K562 (cell line): ENCODE data around the gene PDE2A. TPM values are rescaled to one million over a fixed set of nuclear protein-coding genes. Genes with fewer than 3 reads are reported as not detected.

ENCODE experiments used
- ATAC-seq: fragments of 200-7000 bp; cut with Tn5 transposase; 3 replicates; pipeline ENCODE4 v1.9.1; 2020; ENCODE audit warnings: moderate library complexity
- BruUV-seq: library from RNA; stranded (reverse); fragments of 400-500 nt; replicated peaks from 2 replicates; lab custom pipeline; 2021; lab: Mats Ljungman, UMichigan
- CTCF ChIA-PET: fragments of 300-600 bp; formaldehyde crosslinking; extraction: SDS; loops from one replicate; lab custom pipeline; 2021; ENCODE audit warnings: low intra/inter-chr PET ratio; lab: Yijun Ruan, JAX
- POLR2A ChIA-PET: fragments of 300-600, 350-650 bp; sonication (Branson Sonifier 250); formaldehyde crosslinking; extraction: SDS; loops from one replicate; lab custom pipeline; 2021; ENCODE audit warnings: antibody characterized with exemption, inconsistent platforms; lab: Yijun Ruan, JAX
- DNase-seq, 4 experiments: peaks; one replicate each; pipeline versions ENCODE4 v3.0.0 to v3.0.0-alpha.2; 2011 to 2018; ENCODE audit warnings: low spot score in 3 of 4, mixed read lengths in 3 of 4; ENCODE audit errors: extremely low read depth in 1 of 4
- FAIRE-seq: peaks from 2 replicates; lab custom pipeline; 2011; peaks lifted over from hg19 to GRCh38; lab: Jason Lieb, UNC
- H2AFZ ChIP-seq: 2 replicates; pipeline ENCODE4 v1.6.0; 2011; ENCODE audit warnings: low read depth, low read length, control low read depth, inconsistent platforms
- H3K27ac ChIP-seq: fragments of 200-600 bp; 3 replicates; pipeline ENCODE4 v1.8.0; 2011; ENCODE audit warnings: low read depth, mild to moderate bottlenecking, control low read depth, inconsistent platforms, low read length, moderate library complexity, mixed read lengths; ENCODE audit errors: extremely low read depth
- H3K27me3 ChIP-seq, 2 experiments: fragments of 300-600 bp in 1 of 2; 2 replicates in 1 of 2; 3 replicates in 1 of 2; pipeline versions ENCODE4 v1.6.0 to v1.8.0; 2011; ENCODE audit warnings: inconsistent platforms in 2 of 2, low read length in 2 of 2, mild to moderate bottlenecking in 1 of 2, mixed read lengths in 1 of 2, moderate library complexity in 1 of 2; ENCODE audit not compliant: control insufficient read depth in 2 of 2, insufficient read depth in 2 of 2
- H3K36me3 ChIP-seq: fragments of 300-600 bp; 3 replicates; pipeline ENCODE4 v1.8.0; 2011; ENCODE audit warnings: mild to moderate bottlenecking, low read length, inconsistent platforms; ENCODE audit not compliant: control insufficient read depth, insufficient read depth
- H3K4me1 ChIP-seq, 2 experiments: fragments of 200-600 bp in 1 of 2; replicated peaks in 1 of 2; 2 replicates in 1 of 2; 3 replicates in 1 of 2; pipeline versions ENCODE4 v1.5.1 to v1.8.0; 2011; ENCODE audit warnings: inconsistent platforms in 2 of 2, low read length in 2 of 2, mild to moderate bottlenecking in 1 of 2, mixed read lengths in 1 of 2, moderate library complexity in 1 of 2; ENCODE audit not compliant: control insufficient read depth in 2 of 2, insufficient read depth in 2 of 2
- H3K4me2 ChIP-seq: 2 replicates; pipeline ENCODE4 v1.6.1; 2011; ENCODE audit warnings: low read length, control low read depth, inconsistent platforms, mixed read lengths; ENCODE audit not compliant: insufficient read depth
- H3K4me3 ChIP-seq: fragments of 200-600 bp; sonication (generic), shearing (Covaris generic); 2 replicates; pipeline ENCODE4 v1.5.1; 2016; ENCODE audit warnings: control low read depth, inconsistent platforms
- H3K79me2 ChIP-seq: fragments of 200-600 bp; 3 replicates; pipeline ENCODE4 v1.8.0; 2011; ENCODE audit warnings: low read length, inconsistent platforms; ENCODE audit not compliant: control insufficient read depth, insufficient read depth
- H3K9ac ChIP-seq, 2 experiments: 2 replicates each; pipeline versions ENCODE4 v1.6.0 to v1.6.1; 2011; ENCODE audit warnings: low read depth in 2 of 2, low read length in 2 of 2, control low read depth in 1 of 2, inconsistent platforms in 1 of 2, mild to moderate bottlenecking in 1 of 2, mixed read lengths in 1 of 2; ENCODE audit not compliant: insufficient read depth in 1 of 2
- H3K9me1 ChIP-seq: one replicate; pipeline ENCODE4 v1.6.0; 2011; ENCODE audit warnings: inconsistent platforms, mild to moderate bottlenecking, low read length, moderate library complexity; ENCODE audit not compliant: control insufficient read depth, insufficient read depth
- H3K9me3 ChIP-seq: replicated peaks from 2 replicates; pipeline ENCODE4 v1.5.1; 2011; ENCODE audit warnings: low read depth, low read length, inconsistent platforms; ENCODE audit not compliant: control insufficient read depth, insufficient read depth
- H4K20me1 ChIP-seq: replicated peaks from 2 replicates; pipeline ENCODE4 v1.6.1; 2011; ENCODE audit warnings: low read length, inconsistent platforms, mixed read lengths; ENCODE audit not compliant: control insufficient read depth, insufficient read depth
- ARNT ChIP-seq, 2 experiments: fragments of 450-650 bp; IDR thresholded peaks; 2 replicates each; pipeline ENCODE4 v1.6.1; 2016; ENCODE audit warnings: mild to moderate bottlenecking in 1 of 2
- TBP ChIP-seq: optimal IDR thresholded peaks from 2 replicates; pipeline ENCODE3; 2011; ENCODE audit warnings: low read depth, low read length, improper control_type of control experiment
- WGBS: fragments of 100-300 bp; shearing (Covaris generic); methylation state at CpG from one replicate; pipeline ENCODE4 v1.1.6; 2016; ENCODE audit warnings: low coverage, mixed read lengths; ENCODE audit not compliant: insufficient coverage; ENCODE audit errors: missing lambda C conversion rate; 5-methylcytosine and 5-hydroxymethylcytosine counted together
- in situ Hi-C: fragments of 300-500 bp; cut with MboI; formaldehyde crosslinking; loops from 4 replicates; pipeline ENCODE4 v1.15.0; 2018; ENCODE audit warnings: inconsistent platforms, mixed read lengths
- intact Hi-C: fragments of 100-400 bp; cut with micrococcal nuclease; formaldehyde crosslinking; loops from 2 replicates; pipeline ENCODE4 v1.14.2; 2022
- polyA plus RNA-seq, 8 experiments: library from polyadenylated mRNA; depleted of rRNA in 4 of 8; stranded (reverse) in 5 of 8; unstranded in 3 of 8; fragments of >200 nt; fragmentation: Nextera tagmentation in 2 of 8; fragmentation: Illumina TruSeq in 1 of 8; extraction: Ambion mirVana in 2 of 8; extraction: Trizol in 1 of 8; gene quantifications; 2 replicates each; pipeline versions ENCODE4 v1.2.1 to v1.2.3, GENCODE V29; 2011 to 2014; ENCODE audit warnings: inconsistent platforms in 1 of 8, missing spikeins in 1 of 8
- total RNA-seq, 7 experiments: library from RNA; depleted of rRNA in 6 of 7; stranded (reverse); fragments of >200 nt in 6 of 7; fragmentation: Illumina TruSeq in 2 of 7; extraction: Trizol in 2 of 7; gene quantifications; 2 replicates each; pipeline versions ENCODE4 v1.2.1 to v1.2.3, GENCODE V29; 2011 to 2021; ENCODE audit warnings: low replicate concordance in 1 of 7
- TF ChIP-seq, protein P1 (sequence below): fragments of 450-650 bp; IDR thresholded peaks from 2 replicates; pipeline ENCODE4 v1.6.1; 2016; ENCODE audit warnings: borderline replicate concordance

PDE2A gene
- total and polyA plus RNA-seq, 9 of the 15 experiments (the other 6 are each of a cell fraction or from before 2014, with no cell fraction given), result 0.07 to 15.2 (median 1.6) TPM; not detected in 1

- TF ChIP-seq, protein P1, sequence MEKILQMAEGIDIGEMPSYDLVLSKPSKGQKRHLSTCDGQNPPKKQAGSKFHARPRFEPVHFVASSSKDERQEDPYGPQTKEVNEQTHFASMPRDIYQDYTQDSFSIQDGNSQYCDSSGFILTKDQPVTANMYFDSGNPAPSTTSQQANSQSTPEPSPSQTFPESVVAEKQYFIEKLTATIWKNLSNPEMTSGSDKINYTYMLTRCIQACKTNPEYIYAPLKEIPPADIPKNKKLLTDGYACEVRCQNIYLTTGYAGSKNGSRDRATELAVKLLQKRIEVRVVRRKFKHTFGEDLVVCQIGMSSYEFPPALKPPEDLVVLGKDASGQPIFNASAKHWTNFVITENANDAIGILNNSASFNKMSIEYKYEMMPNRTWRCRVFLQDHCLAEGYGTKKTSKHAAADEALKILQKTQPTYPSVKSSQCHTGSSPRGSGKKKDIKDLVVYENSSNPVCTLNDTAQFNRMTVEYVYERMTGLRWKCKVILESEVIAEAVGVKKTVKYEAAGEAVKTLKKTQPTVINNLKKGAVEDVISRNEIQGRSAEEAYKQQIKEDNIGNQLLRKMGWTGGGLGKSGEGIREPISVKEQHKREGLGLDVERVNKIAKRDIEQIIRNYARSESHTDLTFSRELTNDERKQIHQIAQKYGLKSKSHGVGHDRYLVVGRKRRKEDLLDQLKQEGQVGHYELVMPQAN, result no peak
Observed at GRCh38 chr11:72662036-72662435, 12.2 kb downstream of the PDE2A start (continued).

DNA sequence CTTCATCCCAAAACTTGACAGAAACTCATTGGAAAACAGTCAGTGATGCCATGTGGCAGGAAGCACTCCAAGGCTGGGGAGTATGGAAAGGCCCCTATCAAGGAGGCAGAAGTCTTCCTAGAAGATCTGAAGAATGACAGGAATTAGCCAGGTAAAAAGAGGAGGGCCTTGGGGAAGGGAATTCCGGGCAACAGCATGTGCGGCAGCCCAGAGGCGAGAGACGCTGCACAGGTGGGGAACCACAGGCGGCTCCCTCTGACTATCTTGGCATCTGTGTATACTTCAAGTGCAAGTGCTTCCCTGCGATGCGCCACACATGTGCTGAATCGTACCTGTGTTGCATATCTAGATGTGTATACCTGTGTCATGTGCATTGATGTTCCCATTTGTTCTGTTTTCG, 12.7 kb downstream of the PDE2A start:
- in situ Hi-C loops, result no loop called here
- FAIRE-seq, result no peak
- Histone ChIP-seq H3K27me3 (peaks cover 21 to 53% of the 10 kb centered on the region in 2 experiments), H3K36me3 (no peaks in the 10 kb centered on the region), H3K9ac (no peak overlapping the region), H3K4me2 (no peak overlapping the region), H3K4me1 (no peaks in the 10 kb centered on the region; a peak in 1 of 5 replicates), H3K9me3 (no peaks in the 10 kb centered on the region), H3K9me1 (no peaks in the 10 kb centered on the region), H3K4me3 (no peak overlapping the region)
- ChIA-PET POLR2A (no interaction called here), CTCF (no interaction called here)
- intact Hi-C loops, result no loop called here
- 8% methylated on average over 9 of the region's 9 CpGs for WGBS
- BruUV-seq, result no TSS peak
- no peak for DNase-seq
- TF ChIP-seq ARNT (IDR thresholded peaks at IDR 0.05), result no peak
- TF ChIP-seq TBP, result no peak
- TF ChIP-seq, all 486 proteins: peak for 0
- no peak overlapping the region for H2AFZ ChIP-seq
- H4K20me1 ChIP-seq, result peaks cover 7% of the 10 kb centered on the region
- ATAC-seq, result no peak
- H3K27ac ChIP-seq, result no peak overlapping the region
- H3K79me2 ChIP-seq, result no peaks in the 10 kb centered on the region
